ENCODE measurements around the gene F13A1.

- TF ChIP-seq RCOR1 (IDR thresholded peaks at IDR 0.05; ENCODE audit: low read depth, low read length), result no peak
- no peak for TF ChIP-seq MAX (IDR thresholded peaks at IDR 0.05)
- no peak for TF ChIP-seq RAD21 (conservative IDR thresholded peaks at IDR 0.05 in 1 of 2, IDR thresholded peaks at IDR 0.05 in 1 of 2)
- TF ChIP-seq, protein P1, sequence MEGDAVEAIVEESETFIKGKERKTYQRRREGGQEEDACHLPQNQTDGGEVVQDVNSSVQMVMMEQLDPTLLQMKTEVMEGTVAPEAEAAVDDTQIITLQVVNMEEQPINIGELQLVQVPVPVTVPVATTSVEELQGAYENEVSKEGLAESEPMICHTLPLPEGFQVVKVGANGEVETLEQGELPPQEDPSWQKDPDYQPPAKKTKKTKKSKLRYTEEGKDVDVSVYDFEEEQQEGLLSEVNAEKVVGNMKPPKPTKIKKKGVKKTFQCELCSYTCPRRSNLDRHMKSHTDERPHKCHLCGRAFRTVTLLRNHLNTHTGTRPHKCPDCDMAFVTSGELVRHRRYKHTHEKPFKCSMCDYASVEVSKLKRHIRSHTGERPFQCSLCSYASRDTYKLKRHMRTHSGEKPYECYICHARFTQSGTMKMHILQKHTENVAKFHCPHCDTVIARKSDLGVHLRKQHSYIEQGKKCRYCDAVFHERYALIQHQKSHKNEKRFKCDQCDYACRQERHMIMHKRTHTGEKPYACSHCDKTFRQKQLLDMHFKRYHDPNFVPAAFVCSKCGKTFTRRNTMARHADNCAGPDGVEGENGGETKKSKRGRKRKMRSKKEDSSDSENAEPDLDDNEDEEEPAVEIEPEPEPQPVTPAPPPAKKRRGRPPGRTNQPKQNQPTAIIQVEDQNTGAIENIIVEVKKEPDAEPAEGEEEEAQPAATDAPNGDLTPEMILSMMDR (IDR thresholded peaks at IDR 0.05), result no peak
- no peak for TF ChIP-seq POLR2A (IDR thresholded peaks at IDR 0.05; ENCODE audit: low read length)
- TF ChIP-seq POLR2AphosphoS2 (conservative IDR thresholded peaks at IDR 0.05; ENCODE audit: low read length), result no peak
- TF ChIP-seq CBX2 (IDR thresholded peaks at IDR 0.05; ENCODE audit: borderline replicate concordance, low read depth), result no peak
- TF ChIP-seq, protein P2, sequence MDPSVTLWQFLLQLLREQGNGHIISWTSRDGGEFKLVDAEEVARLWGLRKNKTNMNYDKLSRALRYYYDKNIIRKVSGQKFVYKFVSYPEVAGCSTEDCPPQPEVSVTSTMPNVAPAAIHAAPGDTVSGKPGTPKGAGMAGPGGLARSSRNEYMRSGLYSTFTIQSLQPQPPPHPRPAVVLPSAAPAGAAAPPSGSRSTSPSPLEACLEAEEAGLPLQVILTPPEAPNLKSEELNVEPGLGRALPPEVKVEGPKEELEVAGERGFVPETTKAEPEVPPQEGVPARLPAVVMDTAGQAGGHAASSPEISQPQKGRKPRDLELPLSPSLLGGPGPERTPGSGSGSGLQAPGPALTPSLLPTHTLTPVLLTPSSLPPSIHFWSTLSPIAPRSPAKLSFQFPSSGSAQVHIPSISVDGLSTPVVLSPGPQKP (IDR thresholded peaks at IDR 0.05; ENCODE audit: low read depth, low read length), result no peak
These were observed 37.7 kb downstream of the F13A1 start for GRCh38 chr6:6282716-6283115.
